Thymus (tissue), 11 donors: ENCODE data around the gene CLCN7. TPM values are rescaled to one million over a fixed set of nuclear protein-coding genes. Genes with fewer than 3 reads are reported as not detected.

ENCODE experiments used
- DNase-seq, 9 donors: peaks; one replicate each; pipeline ENCODE4 v3.0.0-alpha.2; 2013; ENCODE audit warnings: low spot score in 9 of 9, low read depth in 6 of 9, missing footprints in 1 of 9
- H3K27ac ChIP-seq, 2 donors: one replicate each; pipeline ENCODE4 v1.5.1; 2013; ENCODE audit warnings: control low read depth in 1 of 2, low read depth in 1 of 2, low read length in 1 of 2, mild to moderate bottlenecking in 1 of 2, moderate library complexity in 1 of 2
- H3K27me3 ChIP-seq, 2 donors: one replicate each; pipeline ENCODE4 v1.5.1; 2013; ENCODE audit warnings: low read length in 1 of 2; ENCODE audit not compliant: control insufficient read depth in 2 of 2, insufficient read depth in 1 of 2
- H3K36me3 ChIP-seq, 2 donors: one replicate each; pipeline ENCODE4 v1.5.1; 2013; ENCODE audit warnings: low read length in 1 of 2, mild to moderate bottlenecking in 1 of 2, moderate library complexity in 1 of 2; ENCODE audit not compliant: control insufficient read depth in 2 of 2, insufficient read depth in 2 of 2
- H3K4me1 ChIP-seq, 2 donors: one replicate each; pipeline ENCODE4 v1.5.1; 2013; ENCODE audit warnings: low read length in 2 of 2; ENCODE audit not compliant: control insufficient read depth in 2 of 2, insufficient read depth in 2 of 2
- H3K4me3 ChIP-seq, 2 donors: one replicate each; pipeline ENCODE4 v1.5.1; 2013; ENCODE audit warnings: low read length in 2 of 2, control low read depth in 1 of 2, mild to moderate bottlenecking in 1 of 2
- H3K9me3 ChIP-seq, 2 donors: one replicate each; pipeline ENCODE4 v1.5.1; 2013; ENCODE audit warnings: low read length in 1 of 2, mild to moderate bottlenecking in 1 of 2; ENCODE audit not compliant: control insufficient read depth in 2 of 2, insufficient read depth in 1 of 2
- WGBS: extraction: QIAGEN DNeasy Blood & Tissue Kit; methylation state at CpG from one replicate; pipeline ENCODE4 v1.1.7; 2013; 5-methylcytosine and 5-hydroxymethylcytosine counted together
- polyA plus RNA-seq: library from polyadenylated mRNA; stranded (reverse); fragments of 200-250 nt; gene quantifications from one replicate; pipeline ENCODE4 v1.2.3, GENCODE V29; 2013
- total RNA-seq: library from RNA; stranded (reverse); fragments of 120-200 nt; gene quantifications from one replicate; pipeline ENCODE4 v1.2.4, GENCODE V29; 2013
- donor health status: healthy.

CLCN7 gene
- total and polyA plus RNA-seq, 2 donors: 17.5 to 78.5 TPM

DNA sequence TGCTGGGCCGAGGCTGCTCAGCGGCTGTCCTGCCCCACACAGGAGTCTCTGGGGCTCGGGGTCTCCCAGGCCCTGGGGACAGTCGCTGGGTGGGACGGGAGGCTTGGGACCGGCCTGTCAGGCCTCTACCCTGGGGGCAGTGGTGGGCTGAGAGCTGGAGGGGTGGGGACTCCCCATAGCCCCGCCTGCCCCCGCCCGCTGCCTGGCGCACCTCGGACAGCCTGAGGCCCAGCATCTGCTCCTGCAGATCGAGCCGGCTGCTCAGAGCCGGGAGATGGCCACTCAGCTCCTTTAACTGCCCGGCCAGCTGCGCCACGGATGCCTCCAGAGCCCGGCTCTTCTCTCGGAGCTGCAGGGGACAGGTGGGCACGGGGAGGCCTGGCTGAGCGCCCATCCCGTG is 37.2 kb downstream of the CLCN7 start:
- Histone ChIP-seq H3K4me3 (no peak overlapping the region), H3K36me3 (no peaks in the 10 kb centered on the region), H3K27ac (no peak overlapping the region), H3K4me1 (no peaks in the 10 kb centered on the region), H3K27me3 (peaks cover 0 to 10% of the 10 kb centered on the region in 2 donors), H3K9me3 (no peaks in the 10 kb centered on the region)
- WGBS: 98% methylated on average over 22 of the region's 22 CpGs
- DNase-seq: no peak

GRCh38 chr16:1436731-1437355 is 38.0 kb downstream of the CLCN7 start:
- 94% methylated on average over 47 of the region's 47 CpGs for WGBS

DNA sequence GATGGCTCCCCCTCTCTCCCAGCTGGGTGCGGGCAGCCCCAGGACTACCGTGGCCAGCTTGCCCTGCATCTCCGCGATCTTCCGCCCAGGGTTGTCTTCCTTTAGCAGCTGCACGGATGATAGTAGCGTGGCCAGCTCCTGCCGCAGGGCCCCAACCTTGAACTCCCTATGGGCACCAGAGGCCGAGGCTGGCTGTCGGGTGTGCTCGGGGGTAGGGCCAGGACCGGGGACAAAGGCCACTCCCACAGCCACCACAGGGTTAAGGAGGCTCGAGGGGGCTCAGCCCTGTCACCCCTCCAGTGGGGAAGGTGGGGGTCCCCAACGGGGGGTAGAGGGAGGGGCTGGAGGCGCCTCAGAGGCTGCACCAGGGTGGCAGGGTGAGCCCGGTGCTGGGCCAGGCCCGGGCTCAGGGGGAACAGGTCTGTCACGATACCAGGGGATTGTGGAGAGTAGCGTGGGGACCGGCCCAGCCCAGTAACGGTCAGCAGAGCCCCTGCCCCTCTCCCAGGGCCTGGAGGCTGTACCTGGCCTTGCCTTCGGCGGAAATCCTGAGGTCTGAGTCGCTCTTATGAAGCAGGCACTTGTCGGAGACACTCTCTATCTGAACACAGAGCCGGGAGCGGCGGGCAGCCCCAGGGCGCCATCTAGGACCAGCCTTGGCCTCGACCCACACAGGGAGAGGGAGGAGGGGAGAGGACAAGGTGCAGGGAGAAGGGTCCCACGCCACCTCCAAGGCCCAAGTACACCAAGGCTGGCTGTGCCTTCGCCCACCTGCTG is 38.7 kb downstream of the CLCN7 start:
- H3K4me1 ChIP-seq: no peaks in the 10 kb centered on the region
- H3K36me3 ChIP-seq: no peaks in the 10 kb centered on the region
- DNase-seq: no peak
- H3K4me3 ChIP-seq: no peak overlapping the region
- H3K27me3 ChIP-seq: peaks cover 0 to 22% of the 10 kb centered on the region in 2 donors
- no peaks in the 10 kb centered on the region for H3K9me3 ChIP-seq
- WGBS: 98% methylated on average over 32 of the region's 32 CpGs
- no peak overlapping the region for H3K27ac ChIP-seq

More at GRCh38 chr16:1436731-1437355, 38.0 kb downstream of the CLCN7 start:
- no peak for DNase-seq
- Histone ChIP-seq H3K4me3 (no peak overlapping the region), H3K4me1 (no peaks in the 10 kb centered on the region), H3K27ac (no peak overlapping the region), H3K36me3 (no peaks in the 10 kb centered on the region), H3K9me3 (no peaks in the 10 kb centered on the region), H3K27me3 (peaks cover 0 to 17% of the 10 kb centered on the region in 2 donors)

- Histone ChIP-seq H3K4me1 (no peaks in the 10 kb centered on the region), H3K27ac (no peak overlapping the region), H3K9me3 (no peaks in the 10 kb centered on the region), H3K4me3 (no peak overlapping the region), H3K27me3 (peaks cover 0 to 32% of the 10 kb centered on the region in 2 donors), H3K36me3 (no peaks in the 10 kb centered on the region)
- WGBS: 96% methylated on average over 40 of the region's 40 CpGs
- no peak for DNase-seq
Measured at GRCh38 chr16:1434644-1435592, 39.9 kb downstream of the CLCN7 start.

GRCh38 chr16:1433756-1434155 is 41.1 kb downstream of the CLCN7 start:
- H3K27me3 ChIP-seq: peaks cover 0 to 33% of the 10 kb centered on the region in 2 donors
- no peaks in the 10 kb centered on the region for H3K9me3 ChIP-seq
- no peaks in the 10 kb centered on the region for H3K36me3 ChIP-seq
- no peak for DNase-seq
- H3K27ac ChIP-seq: no peak overlapping the region
- no peak overlapping the region for H3K4me3 ChIP-seq
- 61% methylated on average over 22 of the region's 22 CpGs for WGBS
- H3K4me1 ChIP-seq: no peaks in the 10 kb centered on the region

DNA sequence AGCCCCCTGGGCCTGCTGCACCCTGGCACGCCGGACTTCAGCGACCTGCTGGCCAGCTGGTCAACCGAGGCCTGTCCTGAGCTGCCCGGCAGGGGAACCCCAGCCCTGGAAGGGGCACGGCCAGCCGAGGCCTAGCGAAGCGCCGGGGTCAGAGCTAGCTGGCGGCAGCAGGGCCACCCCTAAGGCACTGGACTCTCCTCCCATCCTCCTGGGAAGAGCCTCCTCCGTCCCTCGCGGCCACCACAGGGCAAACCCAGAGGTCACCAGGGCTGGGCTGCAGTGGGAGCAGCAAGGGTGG is 41.6 kb downstream of the CLCN7 start:
- H3K9me3 ChIP-seq: no peaks in the 10 kb centered on the region
- H3K4me1 ChIP-seq: peaks cover 2 to 3% of the 10 kb centered on the region in 2 donors
- WGBS: 85% methylated on average over 14 of the region's 14 CpGs
- no peaks in the 10 kb centered on the region for H3K36me3 ChIP-seq
- H3K27ac ChIP-seq: no peak overlapping the region
- no peak for DNase-seq
- peaks cover 0 to 33% of the 10 kb centered on the region in 2 donors for H3K27me3 ChIP-seq
- no peak overlapping the region for H3K4me3 ChIP-seq

DNA sequence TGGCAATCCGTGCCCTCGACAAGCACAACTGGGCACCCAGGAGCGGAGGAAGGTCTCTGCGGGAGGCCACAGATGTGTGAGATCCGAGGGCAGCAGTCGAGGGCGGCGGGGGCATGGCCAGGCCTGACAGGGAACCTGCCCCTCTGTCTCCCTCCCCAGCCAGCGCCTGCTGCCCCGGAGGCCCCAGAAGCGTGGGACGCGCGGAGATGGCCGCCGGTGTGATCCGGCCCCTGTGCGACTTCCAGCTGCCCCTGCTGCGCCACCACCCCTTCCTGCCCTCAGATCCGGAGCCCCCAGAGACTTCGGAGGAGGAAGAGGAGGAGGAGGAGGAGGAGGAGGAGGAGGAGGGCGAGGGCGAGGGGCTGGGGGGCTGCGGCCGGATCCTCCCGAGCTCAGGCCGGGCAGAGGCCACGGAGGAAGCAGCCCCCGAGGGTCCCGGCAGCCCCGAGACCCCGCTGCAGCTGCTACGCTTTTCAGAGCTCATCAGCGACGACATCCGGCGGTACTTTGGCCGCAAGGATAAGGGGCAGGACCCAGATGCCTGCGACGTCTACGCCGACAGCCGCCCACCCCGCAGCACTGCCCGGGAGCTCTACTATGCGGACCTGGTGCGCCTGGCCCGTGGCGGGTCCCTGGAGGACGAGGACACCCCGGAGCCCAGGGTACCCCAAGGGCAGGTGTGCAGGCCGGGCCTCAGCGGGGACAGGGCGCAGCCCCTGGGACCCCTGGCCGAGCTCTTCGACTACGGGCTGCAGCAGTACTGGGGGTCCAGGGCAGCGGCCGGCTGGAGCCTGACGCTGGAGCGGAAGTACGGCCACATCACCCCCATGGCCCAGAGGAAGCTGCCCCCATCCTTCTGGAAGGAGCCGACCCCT is 42.2 kb downstream of the CLCN7 start:
- WGBS: 70% methylated on average over 63 of the region's 63 CpGs
- Histone ChIP-seq H3K36me3 (no peaks in the 10 kb centered on the region), H3K4me1 (peaks cover 2 to 3% of the 10 kb centered on the region in 2 donors), H3K9me3 (no peaks in the 10 kb centered on the region), H3K27ac (no peak overlapping the region), H3K27me3 (peaks cover 0 to 33% of the 10 kb centered on the region in 2 donors), H3K4me3 (peak overlapping the region in 1 of 2 donors; percentile 7)
- no peak for DNase-seq

DNA sequence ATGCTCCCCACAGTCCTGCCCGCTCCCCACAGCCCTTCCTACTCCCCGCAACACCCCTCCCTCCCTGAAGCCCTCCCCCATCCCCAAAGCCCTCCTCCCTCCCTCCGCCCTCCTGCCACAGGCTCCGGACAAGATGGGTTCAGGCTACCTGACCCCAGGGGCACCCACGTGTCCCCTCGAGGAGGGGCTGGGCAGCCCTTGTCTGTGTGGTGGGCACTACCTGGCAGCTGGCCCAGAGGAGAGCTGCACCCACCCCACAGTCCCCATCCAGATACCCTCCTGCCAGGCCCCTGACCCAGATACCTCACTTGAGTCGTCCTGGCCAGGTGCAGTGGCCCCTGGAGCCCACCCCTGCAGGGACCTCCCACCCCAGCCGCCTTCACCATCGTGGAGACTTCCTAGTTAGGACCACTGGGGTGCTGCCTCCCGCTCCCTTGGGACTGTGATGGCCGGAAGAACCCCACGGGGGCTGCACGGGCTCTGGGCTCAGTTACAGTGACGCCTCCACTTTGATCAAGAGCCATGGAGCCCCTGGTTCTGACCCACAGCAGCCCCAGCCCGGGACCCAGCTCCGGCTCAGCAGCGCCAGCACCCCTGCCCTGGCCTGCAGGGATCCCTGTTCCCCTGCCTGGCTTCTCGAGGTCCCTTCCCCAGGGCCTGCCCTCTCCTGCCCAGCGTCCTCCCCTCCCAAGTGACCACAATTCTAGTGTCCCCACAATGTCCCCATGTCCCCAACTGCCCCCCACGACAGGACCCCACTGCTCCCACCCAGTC is 43.1 kb downstream of the CLCN7 start:
- 83% methylated on average over 20 of the region's 20 CpGs for WGBS
- peaks cover 0 to 33% of the 10 kb centered on the region in 2 donors for H3K27me3 ChIP-seq
- no peak for DNase-seq
- H3K4me1 ChIP-seq: peaks cover 2 to 3% of the 10 kb centered on the region in 2 donors
- H3K36me3 ChIP-seq: no peaks in the 10 kb centered on the region
- no peak overlapping the region for H3K27ac ChIP-seq
- no peak overlapping the region for H3K4me3 ChIP-seq
- H3K9me3 ChIP-seq: no peaks in the 10 kb centered on the region
